Tibial nerve (tissue), 4 donors: ENCODE measurements around the gene TMEM272. TPM values are rescaled to one million over a fixed set of nuclear protein-coding genes. Genes with fewer than 3 reads are reported as not detected.
"Not testable (repeated sequence)": the region's sequence is repeated elsewhere in the genome, so short reads cannot be mapped to it uniquely, and the experiment has no call there.

Experiments used
- DNase-seq, 2 donors: peaks; one replicate each; pipeline ENCODE4 v3.0.0-alpha.2; 2019; ENCODE audit warnings: low spot score in 2 of 2
- H3K27ac ChIP-seq, 4 donors: fragments of 200-600 bp; sonication (generic) in 3 of 4; one replicate each; pipeline ENCODE4 v1.5.1; 2017 to 2019; ENCODE audit warnings: mild to moderate bottlenecking in 1 of 4
- H3K27me3 ChIP-seq, 2 donors: fragments of 200-600 bp; sonication (generic) in 1 of 2; one replicate each; pipeline versions ENCODE4 v1.5.1 to v1.6.0; 2017 to 2019
- H3K36me3 ChIP-seq, 3 donors: fragments of 200-600 bp; sonication (generic); one replicate each; pipeline ENCODE4 v1.5.1; 2018 to 2019
- H3K4me1 ChIP-seq, 4 donors: fragments of 200-600 bp; sonication (generic) in 3 of 4; one replicate each; pipeline ENCODE4 v1.5.1; 2017 to 2019
- H3K4me3 ChIP-seq, 4 donors: fragments of 200-600 bp; sonication (generic) in 3 of 4; one replicate each; pipeline ENCODE4 v1.5.1; 2017 to 2019; ENCODE audit warnings: mild to moderate bottlenecking in 1 of 4, moderate library complexity in 1 of 4
- H3K9me3 ChIP-seq, 4 donors: fragments of 200-600 bp; sonication (generic) in 3 of 4; one replicate each; pipeline ENCODE4 v1.5.1; 2017 to 2019
- CTCF ChIP-seq, 5 experiments: fragments of 200-600 bp in 3 of 5; fragments of 450-650 bp in 2 of 5; sonication (generic) in 3 of 5; IDR thresholded peaks; one replicate each; pipeline ENCODE4 v1.5.1; 2016 to 2019; ENCODE audit warnings: antibody characterized with exemption in 5 of 5, mild to moderate bottlenecking in 3 of 5, moderate library complexity in 2 of 5
- EP300 ChIP-seq, 2 donors: sonication (generic); formaldehyde crosslinking; IDR thresholded peaks; one replicate each; pipeline ENCODE4 v1.6.1; 2017; ENCODE audit warnings: antibody characterized with exemption in 2 of 2, mild to moderate bottlenecking in 1 of 2
- POLR2A ChIP-seq, 2 donors: fragments of 450-650 bp; IDR thresholded peaks; one replicate each; pipeline ENCODE4 v1.6.1; 2017; ENCODE audit warnings: antibody characterized with exemption in 2 of 2, mild to moderate bottlenecking in 2 of 2, moderate library complexity in 2 of 2
- WGBS, 2 donors: methylation state at CpG; one replicate each; pipeline ENCODE4 v1.1.5; 2018; 5-methylcytosine and 5-hydroxymethylcytosine counted together
- total RNA-seq, 4 donors: library from RNA; depleted of rRNA; stranded (reverse); fragments of >200 nt; gene quantifications; one replicate each; pipeline ENCODE4 v1.1.0, GENCODE V29; 2016

TMEM272 gene
- total RNA-seq, 4 donors from 2014 or later: not detected

GRCh38 chr13:51826606-51827005 is 18.4 kb downstream of the TMEM272 start:
- no peaks in the 10 kb centered on the region for H3K27me3 ChIP-seq
- no peak overlapping the region for H3K4me3 ChIP-seq
- TF ChIP-seq POLR2A (IDR thresholded peaks at IDR 0.05): no peak
- TF ChIP-seq CTCF (IDR thresholded peaks at IDR 0.05): no peak
- TF ChIP-seq EP300 (IDR thresholded peaks at IDR 0.05): no peak
- 49 to 51% methylated on average over 5 to 7 of the region's 7 CpGs for WGBS, 2 donors
- H3K9me3 ChIP-seq: no peaks in the 10 kb centered on the region
- no peak overlapping the region for H3K27ac ChIP-seq
- H3K36me3 ChIP-seq: no peaks in the 10 kb centered on the region
- no peak for DNase-seq
- H3K4me1 ChIP-seq: peaks cover 0 to 36% (median 14%) of the 10 kb centered on the region in 4 donors

GRCh38 chr13:51825681-51826254 is 19.2 kb downstream of the TMEM272 start:
- TF ChIP-seq POLR2A (IDR thresholded peaks at IDR 0.05) (no peak), CTCF (IDR thresholded peaks at IDR 0.05) (no peak), EP300 (IDR thresholded peaks at IDR 0.05) (no peak)
- Histone ChIP-seq H3K4me1 (peaks cover 0 to 36% (median 14%) of the 10 kb centered on the region in 4 donors), H3K36me3 (no peaks in the 10 kb centered on the region), H3K4me3 (no peak overlapping the region), H3K27ac (peak overlapping the region in 3 of 4 donors; percentile 21 to 39 (median 29)), H3K27me3 (no peaks in the 10 kb centered on the region), H3K9me3 (no peaks in the 10 kb centered on the region)
- 84 to 93% methylated on average over 10 of the region's 10 CpGs for WGBS, 2 donors
- DNase-seq: no peak

GRCh38 chr13:51825165-51825592 is 19.8 kb downstream of the TMEM272 start:
- no peak for DNase-seq
- WGBS, 2 donors: 43 to 63% methylated on average over 2 of the region's 2 CpGs
- H3K9me3 ChIP-seq: no peaks in the 10 kb centered on the region
- peaks cover 0 to 36% (median 14%) of the 10 kb centered on the region in 4 donors for H3K4me1 ChIP-seq
- TF ChIP-seq EP300 (IDR thresholded peaks at IDR 0.05) (peak in 1 of 2 donors; percentile 75), POLR2A (IDR thresholded peaks at IDR 0.05) (no peak)
- H3K4me3 ChIP-seq: no peak overlapping the region
- H3K27ac ChIP-seq: peak overlapping the region in 2 of 4 donors; percentile 29 to 39
- no peaks in the 10 kb centered on the region for H3K27me3 ChIP-seq
- no peaks in the 10 kb centered on the region for H3K36me3 ChIP-seq

GRCh38 chr13:51824712-51825111 is 20.3 kb downstream of the TMEM272 start:
- 86 to 88% methylated on average over 11 of the region's 11 CpGs for WGBS, 2 donors
- H3K4me3 ChIP-seq, H3K36me3 ChIP-seq, H3K27me3 ChIP-seq, DNase-seq, H3K9me3 ChIP-seq: not testable (repeated sequence)
- Histone ChIP-seq H3K4me1 (peaks cover 0 to 36% (median 14%) of the 10 kb centered on the region in 4 donors), H3K27ac (peak overlapping the region in 1 of 4 donors; percentile 39)

- no peak overlapping the region for H3K4me3 ChIP-seq
- H3K36me3 ChIP-seq: no peaks in the 10 kb centered on the region
- no peak for TF ChIP-seq POLR2A (IDR thresholded peaks at IDR 0.05)
- TF ChIP-seq EP300 (IDR thresholded peaks at IDR 0.05): no peak
- no peak for TF ChIP-seq CTCF (IDR thresholded peaks at IDR 0.05)
- no peak overlapping the region for H3K27ac ChIP-seq
- peaks cover 0 to 43% (median 14%) of the 10 kb centered on the region in 4 donors for H3K4me1 ChIP-seq
- H3K9me3 ChIP-seq: no peaks in the 10 kb centered on the region
- 45 to 48% methylated on average over 2 of the region's 2 CpGs for WGBS, 2 donors
- H3K27me3 ChIP-seq: no peaks in the 10 kb centered on the region
- DNase-seq: no peak
Measured at GRCh38 chr13:51823863-51824262, 21.1 kb downstream of the TMEM272 start.

- no peak for TF ChIP-seq EP300 (IDR thresholded peaks at IDR 0.05)
- no peak for TF ChIP-seq CTCF (IDR thresholded peaks at IDR 0.05)
- TF ChIP-seq POLR2A (IDR thresholded peaks at IDR 0.05): no peak
- 80 to 82% methylated on average over 2 of the region's 2 CpGs for WGBS, 2 donors
- H3K27ac ChIP-seq: no peak overlapping the region
- H3K9me3 ChIP-seq: no peaks in the 10 kb centered on the region
- H3K36me3 ChIP-seq: no peaks in the 10 kb centered on the region
- H3K4me1 ChIP-seq: peaks cover 0 to 46% (median 14%) of the 10 kb centered on the region in 4 donors
- no peak overlapping the region for H3K4me3 ChIP-seq
- no peak for DNase-seq
- H3K27me3 ChIP-seq: no peaks in the 10 kb centered on the region
Measured at GRCh38 chr13:51823359-51823758, 21.6 kb downstream of the TMEM272 start.
